ENCODE measurements around the gene BRPF1. TPM values are rescaled to one million over a fixed set of nuclear protein-coding genes. Genes with fewer than 3 reads are reported as not detected.

BRPF1 gene
- total and polyA plus RNA-seq, 4 donors = 2.0 to 11.2 (median 6.5) TPM

- no peak for TF ChIP-seq ATF3 (IDR thresholded peaks at IDR 0.05)
- TF ChIP-seq FOXA2 (IDR thresholded peaks at IDR 0.05) = no peak
- no peak for TF ChIP-seq EGR1 (IDR thresholded peaks at IDR 0.05; ENCODE audit: low read depth in 2 of 2)
- TF ChIP-seq TAF1 (conservative IDR thresholded peaks at IDR 0.05) = no peak
Measured at GRCh38 chr3:9739181-9739580, 7.6 kb downstream of the BRPF1 start (continued).

GRCh38 chr3:9742560-9742959, 11.0 kb downstream of the BRPF1 start:
- no peak for TF ChIP-seq HNF4A (conservative IDR thresholded peaks at IDR 0.05)
- no peak for TF ChIP-seq YY1 (IDR thresholded peaks at IDR 0.05)
- TF ChIP-seq JUND (IDR thresholded peaks at IDR 0.05) = no peak
- TF ChIP-seq TAF1 (conservative IDR thresholded peaks at IDR 0.05) = no peak
- TF ChIP-seq FOXA1 (IDR thresholded peaks at IDR 0.05) = no peak
- TF ChIP-seq, protein P1, sequence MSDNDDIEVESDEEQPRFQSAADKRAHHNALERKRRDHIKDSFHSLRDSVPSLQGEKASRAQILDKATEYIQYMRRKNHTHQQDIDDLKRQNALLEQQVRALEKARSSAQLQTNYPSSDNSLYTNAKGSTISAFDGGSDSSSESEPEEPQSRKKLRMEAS (IDR thresholded peaks at IDR 0.05) = no peak
- TF ChIP-seq ATF3 (IDR thresholded peaks at IDR 0.05) = no peak
- TF ChIP-seq NR2F2 (IDR thresholded peaks at IDR 0.05) = no peak
- no peak for TF ChIP-seq RAD21 (IDR thresholded peaks at IDR 0.05)
- TF ChIP-seq ZBTB33 (IDR thresholded peaks at IDR 0.05) = no peak
- no peak for TF ChIP-seq SP1 (IDR thresholded peaks at IDR 0.05)
- no peak for TF ChIP-seq EGR1 (IDR thresholded peaks at IDR 0.05; ENCODE audit: low read depth in 2 of 2)
- TF ChIP-seq GABPA (IDR thresholded peaks at IDR 0.05 in 1 of 2, conservative IDR thresholded peaks at IDR 0.05 in 1 of 2) = no peak
- no peak for TF ChIP-seq HNF4G (IDR thresholded peaks at IDR 0.05)
- TF ChIP-seq REST (IDR thresholded peaks at IDR 0.05) = no peak
- no peak for TF ChIP-seq RXRA (IDR thresholded peaks at IDR 0.05)
- Histone ChIP-seq H3K4me3 (ENCODE audit: low read depth in 1 of 3, low read length in 3 of 3) (no peak overlapping the region), H3K36me3 (ENCODE audit: control insufficient read depth in 4 of 4, insufficient read depth in 3 of 4, low read depth in 1 of 4, low read length in 3 of 4) (peaks cover 34 to 97% (median 82%) of the 10 kb centered on the region in 4 donors), H3K27me3 (ENCODE audit: control insufficient read depth in 4 of 4, insufficient read depth in 4 of 4, low read length in 3 of 4) (no peaks in the 10 kb centered on the region), H3K9me3 (ENCODE audit: control insufficient read depth in 4 of 4, low read length in 3 of 4) (no peaks in the 10 kb centered on the region), H3K27ac (ENCODE audit: low read depth in 1 of 2, low read length in 2 of 2) (no peak overlapping the region), H3K4me1 (ENCODE audit: control insufficient read depth in 4 of 4, insufficient read depth in 4 of 4, low read length in 3 of 4) (no peaks in the 10 kb centered on the region), H3K9ac (ENCODE audit: low read depth in 1 of 2, low read length in 2 of 2) (no peak overlapping the region)
- no peak for DNase-seq (ENCODE audit: low spot score)
- WGBS = 92% methylated on average over 1 of the region's 1 CpG
